GM23248 (cell line): Measurements from ENCODE around the gene SELENOK.

Experiments used
- EZH2 ChIP-seq: fragments of 200-600 bp; sonication (generic); IDR thresholded peaks from 2 replicates; pipeline ENCODE4 v1.6.1; 2018; ENCODE audit warnings: antibody characterized with exemption, mild to moderate bottlenecking; ENCODE audit not compliant: insufficient read depth, poor library complexity, severe bottlenecking
- EZH2phosphoT487 ChIP-seq: fragments of 200-600 bp; sonication (generic); IDR thresholded peaks from 2 replicates; pipeline ENCODE4 v1.6.1; 2018; ENCODE audit warnings: antibody characterized with exemption, moderate library complexity, mild to moderate bottlenecking, low read depth; ENCODE audit not compliant: insufficient read depth

- TF ChIP-seq EZH2phosphoT487, result no peak
- no peak for TF ChIP-seq EZH2
Observed at GRCh38 chr3:53936347-53936746, 44.7 kb upstream of the SELENOK start.
